ENCODE results near the gene CCDC200. TPM values are rescaled to one million over a fixed set of nuclear protein-coding genes. Genes with fewer than 3 reads are reported as not detected.

CCDC200 gene
- total and polyA plus RNA-seq, 2 of the 13 experiments (the other 11 are each of a cell fraction or from before 2014, with no cell fraction given) = not detected

DNA sequence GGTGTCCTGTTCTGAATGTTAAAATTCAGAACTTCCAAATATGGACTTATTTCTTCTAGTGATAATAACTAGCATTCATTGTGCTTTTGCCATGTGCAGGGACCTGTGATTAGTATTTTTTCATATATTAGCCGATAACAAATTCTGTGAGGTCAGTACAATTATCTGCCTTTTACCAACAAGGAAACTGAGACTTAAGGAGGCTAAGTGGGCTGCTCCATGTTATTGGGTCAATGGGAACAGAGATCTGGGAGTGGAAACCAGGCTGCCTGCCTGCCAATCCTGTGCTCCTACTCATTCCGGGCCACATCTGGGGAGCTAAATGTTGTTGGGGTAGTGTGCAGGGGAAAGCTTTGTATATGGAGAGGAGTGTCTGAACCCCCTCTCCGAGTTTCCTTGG lies 13.1 kb downstream of the CCDC200 start (continued):
- TF ChIP-seq KMT2A (CRISPR knock-in tag; IDR thresholded peaks at IDR 0.05) = no peak
- TF ChIP-seq ZNF34 (CRISPR knock-in tag; IDR thresholded peaks at IDR 0.05; ENCODE audit: borderline replicate concordance) = no peak
- TF ChIP-seq RAD51 (IDR thresholded peaks at IDR 0.05; ENCODE audit: borderline replicate concordance) = no peak
- TF ChIP-seq EHMT2 (IDR thresholded peaks at IDR 0.05; ENCODE audit: borderline replicate concordance, low read depth, low read length) = no peak

- Histone ChIP-seq H4K20me1 (ENCODE audit: insufficient read depth, low read length) (no peaks in the 10 kb centered on the region), H3K79me2 (ENCODE audit: insufficient read depth, low read length) (peaks cover 27% of the 10 kb centered on the region), H3K9me3 (ENCODE audit: low read length) (no peaks in the 10 kb centered on the region), H3K27me3 (ENCODE audit: control insufficient read depth in 1 of 2, insufficient read depth in 2 of 2, low read length in 2 of 2) (no peaks in the 10 kb centered on the region; a peak in 1 of 5 replicates), H3K4me3 (replicated peaks in 1 of 3; ENCODE audit: insufficient read depth in 1 of 3, low read depth in 2 of 3, low read length in 3 of 3) (peak overlapping the region in 2 of 3 experiments; percentile 77 to 98; a peak in 2 of 6 replicates), H3K27ac (ENCODE audit: extremely low read length, insufficient read depth, low read length) (peak overlapping the region; percentile 80), H3K4me1 (ENCODE audit: insufficient read depth, low read length) (peaks cover 80% of the 10 kb centered on the region), H3K4me2 (ENCODE audit: low read depth, low read length) (peak overlapping the region; percentile 98), H2AFZ (ENCODE audit: low read length) (no peak overlapping the region), H3K36me3 (replicated peaks in 1 of 2; ENCODE audit: control insufficient read depth in 1 of 2, insufficient read depth in 2 of 2, low read length in 2 of 2) (peaks cover 7 to 41% of the 10 kb centered on the region in 2 experiments; a peak in 4 of 5 replicates), H3K9ac (ENCODE audit: insufficient read depth, low read depth, low read length) (peak overlapping the region; percentile 96; the same call in 1 of the 2 replicates)
- DNase-seq (ENCODE audit: low spot score) (no peak), FAIRE-seq (no peak), ATAC-seq (no peak)
- POLR2A ChIA-PET = interaction anchor here (1.0 to 7.6 kb wide), 12 partner anchors 10 to 215 kb away, joined by 3 to 93 read pairs (median 10); partner anchors contain the start of genes IFI35, NBR1 and RPL27
- no TSS peak for BruUV-seq (replicated peaks)
- WGBS (ENCODE audit: low lambda C conversion rate) = 98% methylated on average over 2 of the region's 2 CpGs
- CTCF ChIA-PET (ENCODE audit: low intra/inter-chr PET ratio, low total read pairs) = no interaction called here
- in situ Hi-C loops (cut with HindIII; ENCODE audit: extremely low pct_ligation_motif_present, low pct_unique_long_range_greater_than_20kb) (no loop called here), intact Hi-C loops (cut with micrococcal nuclease; ENCODE audit: unreplicated experiment) (loop anchor here (5.0 kb wide), 1 partner anchor 191 kb away; the partner anchor contains the start of gene VAT1)
- TF ChIP-seq ZNF138 (CRISPR knock-in tag; IDR thresholded peaks at IDR 0.05; ENCODE audit: low read depth) (no peak), MAFF (IDR thresholded peaks at IDR 0.05; ENCODE audit: low read depth, low read length) (no peak), TBP (CRISPR knock-in tag; IDR thresholded peaks at IDR 0.05) (no peak), HHEX (CRISPR knock-in tag; IDR thresholded peaks at IDR 0.05) (no peak), MTA3 (CRISPR knock-in tag; IDR thresholded peaks at IDR 0.05) (no peak), CEBPB (IDR thresholded peaks at IDR 0.05; ENCODE audit: borderline replicate concordance, low read depth, low read length) (no peak), ZNF572 (CRISPR knock-in tag; IDR thresholded peaks at IDR 0.05) (0 out of 2 replicates have a peak, but pooled peaks have one; percentile 22), RXRB (CRISPR knock-in tag; IDR thresholded peaks at IDR 0.05; ENCODE audit: borderline replicate concordance) (0 out of 2 replicates have a peak, but pooled peaks have one; percentile 2), ZNF720 (CRISPR knock-in tag; IDR thresholded peaks at IDR 0.05) (no peak), HIC2 (CRISPR knock-in tag; IDR thresholded peaks at IDR 0.05; ENCODE audit: low read depth) (peak; percentile 42; the same call in 1 of the 2 replicates), SAP130 (CRISPR knock-in tag; IDR thresholded peaks at IDR 0.05; ENCODE audit: low read depth) (0 out of 2 replicates have a peak, but pooled peaks have one; percentile 10), NFKB2 (CRISPR knock-in tag; IDR thresholded peaks at IDR 0.05; ENCODE audit: borderline replicate concordance) (no peak), NFATC3 (CRISPR knock-in tag; IDR thresholded peaks at IDR 0.05) (no peak), ZNF331 (CRISPR knock-in tag; IDR thresholded peaks at IDR 0.05) (no peak), HNRNPK (IDR thresholded peaks at IDR 0.05; ENCODE audit: low read depth, low read length, poor library complexity, severe bottlenecking) (no peak), ZSCAN30 (CRISPR knock-in tag; IDR thresholded peaks at IDR 0.05) (no peak), ZNF574 (CRISPR knock-in tag; IDR thresholded peaks at IDR 0.05) (no peak), ZNF10 (CRISPR knock-in tag; IDR thresholded peaks at IDR 0.05; ENCODE audit: borderline replicate concordance, low read depth) (no peak)
Measured at GRCh38 chr17:43213545-43213944, 14.9 kb downstream of the CCDC200 start.

All from HepG2 (cell line).